Measurements from ENCODE around the gene MRTFA. TPM values are rescaled to one million over a fixed set of nuclear protein-coding genes. Genes with fewer than 3 reads are reported as not detected.
"Not testable (repeated sequence)": the region's sequence is repeated elsewhere in the genome, so short reads cannot be mapped to it uniquely, and the experiment has no call there.

MRTFA gene
- total RNA-seq, 1 donor from 2014 or later = 26.7 TPM

DNA sequence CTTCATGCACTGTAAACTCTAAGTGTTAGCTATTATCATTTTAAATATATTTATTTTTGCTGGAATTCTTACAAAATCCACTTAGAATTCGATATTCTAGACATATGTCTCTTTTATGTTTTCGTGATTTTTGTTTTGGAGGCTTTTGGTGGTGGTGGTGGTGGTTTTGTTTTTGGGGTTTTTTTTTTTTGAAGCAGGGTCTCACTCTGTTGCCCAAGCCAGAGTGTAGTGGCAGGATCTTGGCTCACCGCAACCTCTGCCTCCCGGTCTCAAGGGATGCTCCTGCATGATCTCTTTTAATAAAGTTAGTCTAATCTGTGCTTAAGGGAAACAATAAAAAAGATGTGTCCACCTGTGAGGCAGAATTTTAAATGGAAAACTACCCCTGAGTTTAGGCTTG is 117.7 kb downstream of the MRTFA start:
- DNase-seq (ENCODE audit: missing footprints) (no peak), ATAC-seq (no peak)
- intact Hi-C loops (cut with DNase I) = no loop called here

DNA sequence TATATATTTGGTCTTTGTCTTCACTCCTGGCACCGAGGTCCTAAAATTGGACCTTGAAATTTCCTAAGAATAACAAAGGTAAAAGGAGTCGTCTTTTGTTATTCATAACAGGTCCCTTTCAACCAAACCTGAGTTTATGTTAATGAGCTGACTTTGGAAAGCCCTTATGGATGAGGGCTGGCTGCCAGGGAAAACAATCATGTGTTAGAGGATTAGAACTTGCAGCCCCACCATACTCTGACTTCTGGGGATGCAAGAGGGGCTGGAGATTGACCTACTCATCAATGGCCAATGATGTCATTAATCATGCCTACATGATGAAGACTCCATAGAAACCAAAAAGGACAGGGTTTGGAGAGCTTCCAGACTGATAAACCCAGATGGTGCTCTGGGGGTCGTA is 118.9 kb downstream of the MRTFA start:
- no peak for DNase-seq (ENCODE audit: missing footprints)
- ATAC-seq = no peak
- intact Hi-C loops (cut with DNase I) = no loop called here

DNA sequence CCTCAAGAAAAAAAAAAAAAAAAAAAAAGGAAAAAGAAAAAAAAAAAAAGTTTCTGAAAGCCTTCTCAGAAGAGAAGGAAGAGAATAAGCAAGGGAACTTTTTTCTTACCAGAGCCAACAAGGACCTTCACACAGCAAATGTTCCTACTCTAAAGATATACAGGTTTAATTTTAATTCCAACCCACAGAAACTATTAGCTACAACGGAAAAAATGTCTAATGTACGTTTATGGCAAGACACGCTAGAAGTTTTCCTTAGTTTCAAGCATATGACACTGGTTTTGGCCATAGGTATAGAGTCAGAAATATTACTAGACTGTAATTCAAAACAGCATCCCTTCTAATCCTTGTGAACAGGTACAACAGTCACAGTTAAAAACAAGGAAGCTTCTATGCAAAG is 120.1 kb downstream of the MRTFA start:
- DNase-seq (ENCODE audit: missing footprints) (no peak), ATAC-seq (no peak)
- intact Hi-C loops (cut with DNase I) = no loop called here

DNA sequence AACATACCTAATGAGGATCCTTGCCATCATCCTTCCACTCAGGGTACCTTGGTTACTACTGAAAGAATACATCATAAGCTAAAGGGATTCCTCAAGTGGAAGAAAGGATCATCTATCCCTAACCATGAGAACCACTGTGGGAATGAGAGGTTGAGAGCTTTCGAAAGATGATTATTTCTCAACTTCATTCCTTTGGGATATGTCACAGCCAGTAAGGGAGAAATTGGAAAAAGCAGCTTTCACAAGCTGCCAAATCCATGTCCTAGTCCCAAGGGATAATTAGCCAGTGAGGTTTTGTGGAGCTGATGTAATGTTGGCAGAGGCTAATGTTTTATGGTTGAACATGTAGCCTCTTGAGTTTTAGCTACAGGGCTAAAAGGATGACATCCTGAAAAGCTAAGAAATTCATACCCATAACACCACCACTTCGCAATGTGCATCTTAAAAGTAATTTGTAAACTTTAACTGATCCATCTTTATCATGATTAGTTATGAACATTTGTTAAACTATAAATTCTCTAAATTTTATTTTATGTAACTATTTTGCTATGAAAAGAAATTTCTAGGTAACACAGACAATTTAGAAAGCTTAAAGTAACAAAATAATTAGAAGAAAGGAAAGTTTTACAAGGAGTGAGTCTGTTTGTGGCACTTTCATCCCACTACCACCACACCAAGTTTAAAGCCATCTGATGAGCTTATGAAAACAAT is 123.9 kb downstream of the MRTFA start:
- intact Hi-C loops (cut with DNase I) = loop anchor here (5.0 kb wide), 1 partner anchor 125 kb away; the partner anchor contains the start of gene MRTFA
- DNase-seq (ENCODE audit: missing footprints) (no peak), ATAC-seq (peak; percentile 82)

DNA sequence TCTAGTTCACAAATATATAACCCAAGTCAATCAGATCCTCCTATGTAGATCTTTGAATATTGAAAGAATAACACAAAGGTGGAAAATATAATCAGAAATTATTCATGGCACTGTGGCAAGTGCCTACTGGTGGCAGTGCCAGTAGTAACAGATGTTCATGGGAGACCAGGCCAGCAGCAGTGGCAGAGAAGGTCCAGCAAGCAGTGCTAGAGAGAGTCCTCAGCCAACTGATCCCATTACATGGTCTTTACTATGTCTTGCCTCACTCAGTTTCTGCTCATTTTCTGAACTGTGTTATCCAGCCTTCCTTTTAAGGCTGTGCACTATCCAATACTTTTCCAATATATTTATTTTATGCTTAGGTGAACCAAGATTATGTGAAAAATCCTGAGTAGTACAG is 124.9 kb downstream of the MRTFA start:
- peak; percentile 35 for ATAC-seq
- DNase-seq (ENCODE audit: missing footprints) = peak; percentile 51
- intact Hi-C loops (cut with DNase I) = loop anchor here (5.0 kb wide), 1 partner anchor 126 kb away; the partner anchor contains the start of gene MRTFA

DNA sequence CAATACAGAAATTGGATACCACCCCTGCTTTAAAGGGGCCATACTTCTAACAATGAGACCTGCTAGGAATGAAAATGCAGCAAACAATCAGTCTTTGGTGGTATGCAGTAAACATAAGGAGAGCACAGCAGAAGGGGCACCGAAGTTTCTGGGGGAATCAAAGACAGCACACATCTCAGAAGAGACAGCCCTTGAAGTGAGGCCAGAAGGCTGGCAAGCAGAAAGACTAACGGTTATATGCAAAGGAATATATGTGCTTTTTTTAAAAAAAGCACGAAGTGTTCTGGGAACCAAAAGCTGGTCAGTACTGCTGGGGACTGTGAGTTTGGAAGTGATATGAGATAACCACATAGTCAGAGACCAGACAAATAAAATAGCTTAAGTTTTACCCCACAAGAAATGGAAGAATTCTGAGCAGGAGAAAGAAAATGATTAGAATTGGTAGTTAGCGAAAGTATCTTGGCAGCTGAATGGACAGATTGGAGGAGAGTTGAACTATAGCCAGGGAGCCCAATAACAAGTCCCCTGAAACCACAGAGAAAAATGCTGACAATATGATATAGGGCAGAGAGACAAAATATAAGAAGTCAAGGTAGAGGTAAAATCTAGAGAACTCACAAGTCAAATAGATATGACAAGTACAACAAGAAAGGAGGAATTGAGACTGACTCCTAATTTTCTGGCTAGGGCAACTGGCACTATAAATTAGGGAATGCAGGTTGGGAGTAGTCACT is 125.7 kb downstream of the MRTFA start:
- no peak for DNase-seq (ENCODE audit: missing footprints)
- intact Hi-C loops (cut with DNase I) = loop anchor here (5.0 kb wide), 1 partner anchor 127 kb away; the partner anchor contains the start of gene MRTFA

DNA sequence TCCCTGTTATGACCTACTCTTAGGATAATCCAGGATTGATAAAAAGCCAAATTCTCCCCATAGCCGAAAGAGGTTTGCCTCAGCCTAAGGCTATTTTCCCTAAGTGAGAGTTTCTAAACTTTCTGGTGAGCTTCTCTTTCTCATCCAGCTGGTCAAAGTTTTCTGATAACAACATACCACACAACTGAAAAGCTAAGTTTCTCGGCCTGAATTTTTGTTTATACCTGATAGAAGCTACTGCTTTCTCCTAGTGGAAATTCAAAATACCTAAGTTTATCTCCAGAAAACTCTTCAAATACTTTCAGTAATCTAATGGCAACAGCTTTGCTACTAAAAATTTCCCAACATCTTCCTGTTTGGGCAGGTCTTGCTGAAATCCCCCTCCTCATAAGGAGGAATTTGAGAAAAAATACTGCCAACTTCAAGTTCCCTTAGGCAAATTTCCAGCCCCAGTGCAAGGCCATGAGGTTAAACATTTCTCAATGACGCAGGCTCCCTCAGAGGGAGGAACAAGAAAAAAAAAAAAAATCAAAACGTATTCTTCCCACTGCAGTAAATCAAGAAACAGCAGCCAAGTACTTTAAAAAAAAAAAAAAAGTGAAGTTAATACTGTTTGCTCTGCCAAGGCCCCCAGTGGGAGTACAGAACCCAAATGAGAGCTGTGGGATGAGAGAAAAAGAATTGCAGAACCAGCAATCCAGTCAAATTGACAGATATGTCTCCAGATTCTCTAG is 127.0 kb downstream of the MRTFA start:
- intact Hi-C loops (cut with DNase I) = loop anchor here (5.0 kb wide), 1 partner anchor 128 kb away; the partner anchor contains the start of gene MRTFA
- DNase-seq (ENCODE audit: missing footprints) = no peak
- peak; percentile 69 for ATAC-seq

More for the DNA sequence above, 125.7 kb downstream of the MRTFA start:
- ATAC-seq = no peak

DNA sequence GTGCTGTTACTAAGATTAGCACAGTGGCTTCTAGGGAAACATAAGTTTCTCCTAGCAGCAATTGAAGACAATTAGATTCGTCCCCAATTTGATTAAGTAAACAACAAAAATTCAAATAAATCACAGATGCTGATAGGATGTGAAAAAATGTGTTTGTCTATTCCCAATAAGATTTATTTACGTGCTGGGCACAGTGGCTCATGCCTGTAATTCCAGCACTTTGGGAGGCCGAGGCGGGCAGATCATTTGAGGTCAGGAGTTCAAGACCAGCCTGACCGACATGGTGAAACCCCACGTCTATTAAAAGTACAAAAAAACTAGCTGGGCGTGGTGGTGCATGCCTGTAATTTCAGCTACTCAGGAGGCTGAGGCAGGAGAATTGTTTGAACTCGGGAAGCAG is 128.5 kb downstream of the MRTFA start:
- ATAC-seq; DNase-seq (ENCODE audit: missing footprints); intact Hi-C loops (cut with DNase I): not testable (repeated sequence)

DNA sequence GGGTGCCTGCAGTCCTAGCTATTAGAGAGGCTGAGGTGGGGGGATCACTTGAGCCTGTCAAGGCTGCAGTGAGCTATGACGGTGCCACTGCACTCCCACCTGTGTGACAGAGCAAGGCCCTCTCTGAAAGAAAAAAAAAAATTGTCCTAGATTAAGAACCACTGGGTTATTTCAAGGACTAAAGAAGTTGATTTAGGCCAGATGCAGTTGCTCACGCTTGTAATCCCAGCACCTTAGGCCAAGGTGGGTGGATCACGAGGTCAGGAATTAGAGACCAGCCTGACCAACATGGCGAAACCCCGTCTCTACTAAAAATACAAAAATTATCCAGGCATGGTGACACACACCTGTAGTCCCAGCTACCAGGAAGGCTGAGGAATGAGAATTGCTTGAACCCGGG is 129.0 kb downstream of the MRTFA start:
- DNase-seq (ENCODE audit: missing footprints) = no peak
- intact Hi-C loops (cut with DNase I) = no loop called here
- no peak for ATAC-seq

DNA sequence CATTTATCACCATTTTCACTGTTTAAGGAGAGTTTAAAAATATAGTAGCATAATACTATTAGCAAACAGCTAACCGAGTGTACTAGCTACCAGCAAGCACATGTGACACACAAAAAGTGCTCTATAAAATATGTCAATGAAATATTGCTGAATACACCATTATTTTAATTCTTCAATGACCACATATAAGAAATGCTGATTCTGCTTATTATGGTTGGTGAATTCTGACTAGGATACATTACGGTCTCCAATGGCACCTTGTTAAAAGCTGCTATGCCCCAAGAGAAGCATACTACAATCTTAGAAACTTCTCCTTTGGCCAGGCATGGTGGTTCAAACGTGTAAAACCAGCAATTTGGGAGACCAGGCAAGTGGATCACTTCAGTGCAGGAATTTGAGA is 129.8 kb downstream of the MRTFA start:
- intact Hi-C loops (cut with DNase I) = no loop called here
- DNase-seq (ENCODE audit: missing footprints) (no peak), ATAC-seq (no peak)

DNA sequence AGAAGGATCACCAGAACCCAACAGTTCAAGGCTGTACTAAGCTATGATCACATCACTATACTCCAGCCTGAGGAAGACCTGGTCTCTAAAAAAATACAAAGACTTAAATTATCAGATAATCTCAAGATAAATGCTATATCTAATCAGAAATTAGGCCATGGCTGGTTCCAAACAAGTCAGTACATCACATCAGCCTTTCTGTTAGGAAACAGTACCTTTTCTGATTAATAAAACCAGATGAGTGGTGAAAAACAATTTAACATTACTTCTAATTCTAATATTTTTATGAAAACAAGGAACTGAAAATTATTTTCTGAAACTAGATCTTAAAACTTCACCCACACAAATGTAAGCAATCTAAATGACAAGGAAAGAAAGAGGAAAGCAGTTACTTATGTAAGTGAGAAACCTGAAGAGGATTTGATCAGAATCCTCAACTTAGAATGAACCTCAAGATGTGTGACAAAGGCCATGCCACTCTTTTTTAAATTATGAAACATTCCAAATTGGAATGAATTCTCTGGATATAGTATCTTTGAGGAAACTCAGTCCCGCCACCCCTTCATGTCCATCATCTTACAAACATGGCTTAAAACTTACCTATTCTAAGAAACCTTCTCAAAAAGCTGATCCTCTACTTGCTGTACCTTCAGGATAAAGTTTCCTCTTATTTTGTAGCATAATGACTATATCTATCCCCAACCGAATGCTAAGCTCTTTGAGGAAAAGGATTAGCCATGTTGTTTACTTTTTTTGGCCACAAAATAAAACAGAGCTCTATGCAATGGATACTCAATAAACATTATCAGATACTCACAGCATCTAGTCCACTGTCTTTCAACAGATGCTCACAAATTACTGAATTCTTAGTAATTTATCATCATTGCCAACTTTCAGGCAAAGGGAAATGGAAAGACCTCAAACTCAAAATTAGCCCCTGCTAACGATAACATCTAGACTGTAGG is 132.0 kb downstream of the MRTFA start:
- no peak for DNase-seq (ENCODE audit: missing footprints)
- intact Hi-C loops (cut with DNase I) = no loop called here
- no peak for ATAC-seq

DNA sequence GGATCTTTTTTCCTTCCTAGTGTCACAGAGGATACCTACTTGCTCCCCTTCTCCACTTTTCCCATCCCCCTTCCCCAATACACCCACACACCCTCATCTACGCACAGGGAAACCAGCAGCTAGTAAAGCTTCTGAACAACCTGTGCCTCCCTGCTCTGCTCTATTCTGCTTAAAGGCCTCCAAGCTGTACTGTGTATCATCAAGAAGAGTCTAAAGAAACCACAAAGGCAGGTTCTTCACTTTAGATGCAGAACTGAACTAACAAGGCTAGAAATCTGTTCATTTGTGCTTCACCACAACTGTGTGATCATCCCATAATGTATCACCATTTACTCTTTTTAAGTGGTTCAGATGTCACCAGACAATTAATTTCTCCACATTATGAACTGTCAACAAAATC is 133.6 kb downstream of the MRTFA start:
- DNase-seq (ENCODE audit: missing footprints) (no peak), ATAC-seq (no peak)
- intact Hi-C loops (cut with DNase I) = no loop called here

DNA sequence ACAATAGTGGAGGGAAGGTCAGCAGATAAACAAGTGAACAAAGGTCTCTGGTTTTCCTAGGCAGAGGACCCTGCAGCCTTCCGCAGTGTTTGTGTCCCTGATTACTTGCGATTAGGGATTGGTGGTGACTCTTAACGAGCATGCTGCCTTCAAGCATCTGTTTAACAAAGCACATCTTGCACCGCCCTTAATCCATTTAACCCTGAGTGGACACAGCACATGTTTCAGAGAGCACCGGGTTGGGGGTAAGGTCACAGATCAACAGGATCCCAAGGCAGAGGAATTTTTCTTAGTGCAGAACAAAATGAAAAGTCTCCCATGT is 136.1 kb downstream of the MRTFA start:
- intact Hi-C loops (cut with DNase I); ATAC-seq; DNase-seq (ENCODE audit: missing footprints): not testable (repeated sequence)

DNA sequence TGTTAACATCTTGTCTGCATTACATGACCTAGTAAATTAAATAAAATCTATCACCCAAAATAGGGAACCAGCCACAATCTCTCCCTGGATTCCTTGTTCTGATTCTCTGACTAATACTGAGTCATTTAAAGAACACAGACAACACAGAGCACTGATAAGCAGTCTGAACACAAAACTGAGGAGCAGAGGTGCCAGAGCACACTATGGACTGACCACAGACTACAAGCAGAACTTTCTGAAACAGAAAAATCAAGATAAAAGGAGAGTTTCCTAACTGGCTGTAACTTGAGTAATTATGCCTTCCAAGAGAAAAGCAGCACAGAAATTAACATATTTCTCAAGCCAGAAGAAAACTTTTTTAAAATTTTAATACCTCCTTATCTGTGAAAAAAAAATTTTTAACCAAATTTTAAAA is 137.3 kb downstream of the MRTFA start:
- ATAC-seq (peak; percentile 97), DNase-seq (ENCODE audit: missing footprints) (no peak)
- intact Hi-C loops (cut with DNase I) = no loop called here

DNA sequence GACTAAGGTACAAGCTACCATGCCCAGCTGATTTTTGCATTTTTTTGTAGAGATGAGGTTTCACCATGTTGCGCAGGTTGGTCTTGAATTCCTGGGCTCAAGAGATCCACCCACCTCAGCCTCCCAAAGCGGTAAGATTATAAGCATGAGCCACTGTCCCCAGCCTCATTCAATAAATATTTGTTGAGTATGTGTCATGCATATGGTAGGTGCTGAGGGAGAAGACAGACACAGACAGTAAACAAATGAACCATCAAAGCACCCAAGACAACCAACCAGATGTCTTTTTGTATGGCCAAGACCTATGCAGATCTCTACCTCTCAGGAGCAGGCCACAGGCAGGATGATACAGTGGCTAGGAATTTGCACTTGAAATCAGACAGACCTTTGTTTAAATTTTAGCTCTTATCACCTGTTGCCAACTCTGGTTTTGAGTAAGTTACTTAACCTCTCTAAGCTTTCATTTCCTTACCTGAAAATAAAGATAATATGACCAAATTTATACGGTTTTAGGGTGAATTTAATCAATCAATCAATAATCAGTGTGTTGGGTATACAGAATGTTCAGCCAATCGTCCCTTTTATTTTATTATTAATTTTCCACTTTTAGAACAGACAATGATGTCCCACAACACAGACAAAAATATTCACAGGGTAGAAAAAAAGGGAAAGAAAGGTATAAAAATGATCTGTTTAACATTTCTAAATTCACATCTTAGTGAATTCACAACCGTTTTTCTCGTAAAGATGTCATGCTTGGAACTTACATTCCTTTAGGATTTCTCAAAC is 137.9 kb downstream of the MRTFA start:
- no peak for DNase-seq (ENCODE audit: missing footprints)
- ATAC-seq = no peak
- intact Hi-C loops (cut with DNase I) = no loop called here

DNA sequence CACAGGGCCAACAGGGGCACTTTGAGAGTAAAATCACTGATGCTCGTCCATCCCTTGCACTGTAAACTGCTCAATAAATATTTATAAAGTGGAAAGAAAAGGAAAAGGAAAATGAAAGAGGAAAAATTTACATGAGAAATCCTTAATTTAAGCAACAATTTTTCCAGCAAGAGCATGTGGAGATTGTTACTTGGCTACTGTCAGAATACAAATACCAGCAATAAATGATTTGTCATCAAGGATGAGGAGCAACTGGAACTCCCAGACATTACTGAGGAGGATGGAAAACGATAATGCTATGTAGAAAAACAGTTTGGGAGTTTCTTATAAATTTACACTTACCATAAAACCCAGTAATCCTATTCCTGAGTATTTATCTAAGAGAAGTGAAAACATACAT is 143.1 kb downstream of the MRTFA start:
- ATAC-seq (no peak), DNase-seq (ENCODE audit: missing footprints) (no peak)
- intact Hi-C loops (cut with DNase I) = no loop called here

DNA sequence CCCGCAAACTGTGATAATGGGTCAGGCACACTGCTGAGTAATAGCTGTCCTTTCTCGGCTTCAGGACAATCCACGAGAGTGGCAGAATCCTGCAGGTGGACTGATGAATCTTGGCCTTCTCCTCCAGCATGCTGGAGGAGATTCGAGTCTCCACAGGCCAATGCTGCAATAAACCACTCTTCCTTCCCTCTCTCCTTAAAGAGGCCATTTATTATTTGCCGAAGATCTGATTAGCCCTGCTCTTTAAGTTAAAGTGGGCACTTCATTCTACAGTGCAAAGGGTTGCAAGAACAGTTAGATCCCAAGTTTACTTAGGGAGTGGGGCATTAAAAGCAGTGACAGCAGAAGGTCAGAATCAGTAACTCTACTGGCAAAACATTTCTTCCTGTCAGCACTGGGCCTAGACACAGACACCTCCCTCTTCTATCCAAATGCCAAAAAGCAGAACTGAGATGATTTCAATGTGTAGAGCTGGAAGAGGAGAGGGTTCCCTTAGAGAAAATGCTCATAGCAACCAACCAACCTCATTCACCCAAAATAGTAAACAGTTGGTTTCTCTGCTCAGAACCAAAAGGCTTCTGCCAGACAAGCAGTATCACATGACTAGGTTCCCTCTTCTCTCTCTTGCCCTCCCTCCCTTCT is 144.4 kb downstream of the MRTFA start:
- ATAC-seq (peak; percentile 96), DNase-seq (ENCODE audit: missing footprints) (no peak)
- intact Hi-C loops (cut with DNase I) = no loop called here
